Panc1 (cell line): ENCODE results near the gene TJP2. TPM values are rescaled to one million over a fixed set of nuclear protein-coding genes. Genes with fewer than 3 reads are reported as not detected.
"Not testable (repeated sequence)": the region's sequence is repeated elsewhere in the genome, so short reads cannot be mapped to it uniquely, and the experiment has no call there.

Experiments
- ATAC-seq: fragments of 200-7000 bp; cut with Tn5 transposase; 2 replicates; pipeline ENCODE4 v1.9.1; 2020; ENCODE audit warnings: mild to moderate bottlenecking, moderate library complexity
- BruUV-seq: library from RNA; stranded (reverse); fragments of 400-500 nt; replicated peaks from 2 replicates; lab custom pipeline; 2021; lab: Mats Ljungman, UMichigan
- CTCF ChIA-PET: fragments of 300-600 bp; sonication (Branson Sonifier 250); formaldehyde crosslinking; loops from one replicate; lab custom pipeline; 2022; ENCODE audit warnings: antibody characterized with exemption; lab: Charles Lee
- POLR2A ChIA-PET: fragments of 300-600 bp; sonication (Branson Sonifier 250); formaldehyde crosslinking; loops from one replicate; lab custom pipeline; 2022; ENCODE audit warnings: antibody characterized with exemption; lab: Charles Lee
- DNase-seq: peaks from one replicate; pipeline ENCODE4 v3.0.0-alpha.2; 2010; ENCODE audit warnings: low read depth, low spot score
- H3K27ac ChIP-seq: 2 replicates; pipeline ENCODE4 v1.5.1; 2011; ENCODE audit warnings: mild to moderate bottlenecking, low read length, inconsistent platforms
- H3K27me3 ChIP-seq: fragments of 200-500 bp; sonication (Bioruptor generic); 2 replicates; pipeline ENCODE4 v1.6.0; 2014; ENCODE audit warnings: low read length, inconsistent platforms; ENCODE audit not compliant: control insufficient read depth, insufficient read depth
- H3K36me3 ChIP-seq: fragments of 200-500 bp; sonication (Bioruptor generic); 2 replicates; pipeline ENCODE4 v1.5.1; 2014; ENCODE audit warnings: inconsistent platforms, mild to moderate bottlenecking, low read length, moderate library complexity; ENCODE audit not compliant: control insufficient read depth, insufficient read depth
- H3K4me1 ChIP-seq: 2 replicates; pipeline ENCODE4 v1.5.1; 2011; ENCODE audit warnings: inconsistent platforms, mild to moderate bottlenecking, low read length, moderate library complexity; ENCODE audit not compliant: control insufficient read depth, insufficient read depth
- H3K4me3 ChIP-seq, 2 experiments: 2 replicates each; pipeline ENCODE4 v1.5.1; 2011 to 2012; ENCODE audit warnings: low read depth in 2 of 2, low read length in 2 of 2, mild to moderate bottlenecking in 2 of 2, inconsistent platforms in 1 of 2, moderate library complexity in 1 of 2
- H3K9me3 ChIP-seq: fragments of 200-500 bp; sonication (Bioruptor generic); 2 replicates; pipeline ENCODE4 v1.5.1; 2014; ENCODE audit warnings: low read depth, mild to moderate bottlenecking, inconsistent platforms, low read length, moderate library complexity; ENCODE audit not compliant: control insufficient read depth, insufficient read depth
- SIN3A ChIP-seq: IDR thresholded peaks from 2 replicates; pipeline ENCODE4 v1.6.1; 2012; ENCODE audit warnings: low read depth, mild to moderate bottlenecking, low read length, moderate library complexity, borderline replicate concordance; ENCODE audit not compliant: insufficient read depth
- TCF7L2 ChIP-seq: IDR thresholded peaks from 2 replicates; pipeline ENCODE4 v1.6.1; 2011; ENCODE audit warnings: mild to moderate bottlenecking, low read depth, low read length, inconsistent platforms
- in situ Hi-C: cut with HindIII; loops from 2 replicates; pipeline ENCODE4 v1.10.0; 2016; ENCODE audit warnings: low sequenced_read_pairs, low pct_unique_long_range_greater_than_20kb
- intact Hi-C: fragments of 100-400 bp; cut with micrococcal nuclease; formaldehyde crosslinking; loops from one replicate; pipeline ENCODE4 v1.10.0; 2022; ENCODE audit not compliant: unreplicated experiment
- total RNA-seq: library from RNA; stranded (reverse); gene quantifications from one replicate; pipeline ENCODE4 v1.2.1, GENCODE V29; 2021; ENCODE audit not compliant: unreplicated experiment
- TF ChIP-seq, protein P1 (sequence below): fragments of 450-650 bp; IDR thresholded peaks from 2 replicates; pipeline ENCODE4 v1.5.1; 2017; ENCODE audit warnings: mild to moderate bottlenecking
- TF ChIP-seq, protein P2 (sequence below), 2 experiments: IDR thresholded peaks; 2 replicates each; pipeline ENCODE4 v1.6.1; 2011 to 2012; ENCODE audit warnings: low read depth in 2 of 2, control low read depth in 1 of 2, low read length in 1 of 2, mild to moderate bottlenecking in 1 of 2, moderate library complexity in 1 of 2; ENCODE audit not compliant: insufficient read depth in 1 of 2

Gene TJP2
- total RNA-seq, 1 experiment from 2014 or later: 40.2 TPM

DNA sequence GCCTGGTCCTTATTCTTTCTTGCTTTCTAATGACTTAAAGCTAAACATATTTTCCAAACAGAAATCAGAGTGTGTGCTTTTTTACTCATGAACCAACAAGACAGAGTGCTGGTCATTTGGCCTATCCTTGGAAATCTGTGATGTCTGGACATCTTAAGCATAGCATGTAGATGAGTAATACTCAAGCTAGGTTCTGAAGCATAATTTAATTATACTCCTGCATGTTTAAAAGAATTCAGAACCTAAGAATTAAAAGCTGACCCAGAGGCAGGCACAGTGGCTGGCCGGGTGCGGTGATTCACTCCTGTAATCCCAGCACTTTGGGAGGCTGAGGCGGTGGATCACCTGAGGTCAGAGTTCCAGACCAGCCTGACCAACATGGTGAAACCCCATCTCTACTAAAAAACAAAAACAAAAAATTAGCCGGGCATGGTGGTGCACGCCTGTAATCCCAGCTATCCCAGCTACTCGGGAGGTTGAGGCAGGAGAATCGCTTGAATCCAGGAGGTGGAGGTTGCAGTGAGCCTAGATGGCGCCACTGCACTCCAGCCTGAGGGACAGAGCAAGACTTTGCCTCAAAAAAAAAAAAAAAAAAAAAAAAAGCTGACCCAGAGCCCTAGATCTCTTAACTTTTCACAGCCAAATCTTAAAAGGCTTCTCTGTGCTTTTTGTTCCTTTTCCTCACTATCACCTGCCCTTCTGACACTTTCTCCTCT is 16.2 kb upstream of the TJP2 start:
- TF ChIP-seq, protein P1, sequence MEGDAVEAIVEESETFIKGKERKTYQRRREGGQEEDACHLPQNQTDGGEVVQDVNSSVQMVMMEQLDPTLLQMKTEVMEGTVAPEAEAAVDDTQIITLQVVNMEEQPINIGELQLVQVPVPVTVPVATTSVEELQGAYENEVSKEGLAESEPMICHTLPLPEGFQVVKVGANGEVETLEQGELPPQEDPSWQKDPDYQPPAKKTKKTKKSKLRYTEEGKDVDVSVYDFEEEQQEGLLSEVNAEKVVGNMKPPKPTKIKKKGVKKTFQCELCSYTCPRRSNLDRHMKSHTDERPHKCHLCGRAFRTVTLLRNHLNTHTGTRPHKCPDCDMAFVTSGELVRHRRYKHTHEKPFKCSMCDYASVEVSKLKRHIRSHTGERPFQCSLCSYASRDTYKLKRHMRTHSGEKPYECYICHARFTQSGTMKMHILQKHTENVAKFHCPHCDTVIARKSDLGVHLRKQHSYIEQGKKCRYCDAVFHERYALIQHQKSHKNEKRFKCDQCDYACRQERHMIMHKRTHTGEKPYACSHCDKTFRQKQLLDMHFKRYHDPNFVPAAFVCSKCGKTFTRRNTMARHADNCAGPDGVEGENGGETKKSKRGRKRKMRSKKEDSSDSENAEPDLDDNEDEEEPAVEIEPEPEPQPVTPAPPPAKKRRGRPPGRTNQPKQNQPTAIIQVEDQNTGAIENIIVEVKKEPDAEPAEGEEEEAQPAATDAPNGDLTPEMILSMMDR: peak; percentile 68
- TF ChIP-seq SIN3A: no peak
- no peak for TF ChIP-seq TCF7L2
- H3K27ac ChIP-seq: no peak overlapping the region
- no peaks in the 10 kb centered on the region for H3K9me3 ChIP-seq
- H3K4me3 ChIP-seq: no peak overlapping the region
- H3K27me3 ChIP-seq: no peaks in the 10 kb centered on the region
- in situ Hi-C loops: no loop called here
- ATAC-seq (no peak), DNase-seq (no peak)
- ChIA-PET POLR2A (interaction anchor here (0.6 kb wide), 1 partner anchor 15 kb away, joined by 3 read pairs; no protein-coding TSS in a partner anchor), CTCF (interaction anchor here (0.6 to 1.0 kb wide), 3 partner anchors 18 to 246 kb away, joined by 3 to 5 read pairs (median 4); no protein-coding TSS in a partner anchor)
- H3K36me3 ChIP-seq: no peaks in the 10 kb centered on the region
- BruUV-seq: no TSS peak
- intact Hi-C loops: no loop called here
- no peaks in the 10 kb centered on the region for H3K4me1 ChIP-seq

DNA sequence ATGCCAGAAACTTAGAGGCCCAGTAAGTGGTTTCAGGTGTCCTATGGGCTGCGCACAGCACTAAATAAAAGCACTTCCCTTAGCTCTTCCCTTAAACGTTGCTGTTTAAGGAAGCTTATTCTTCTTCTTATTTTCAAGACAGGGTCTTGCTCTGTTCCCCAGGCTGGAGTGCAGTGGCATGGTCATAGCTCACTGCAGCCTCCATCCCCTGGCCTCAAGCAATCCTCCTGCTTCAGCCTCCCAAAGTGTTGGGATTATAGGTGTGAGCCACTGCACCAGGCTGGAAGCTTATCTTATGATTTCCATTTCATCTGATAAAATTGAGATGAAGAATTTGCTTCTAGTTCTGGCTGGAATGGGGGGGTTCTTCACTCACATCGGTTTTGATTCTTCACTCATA is 15.6 kb upstream of the TJP2 start:
- Histone ChIP-seq H3K4me3 (no peak overlapping the region), H3K27ac (no peak overlapping the region), H3K9me3 (no peaks in the 10 kb centered on the region), H3K27me3 (no peaks in the 10 kb centered on the region), H3K4me1 (no peaks in the 10 kb centered on the region), H3K36me3 (no peaks in the 10 kb centered on the region)
- no TSS peak for BruUV-seq
- in situ Hi-C loops: no loop called here
- intact Hi-C loops: no loop called here
- TF ChIP-seq TCF7L2 (no peak), SIN3A (no peak)
- TF ChIP-seq, protein P2, sequence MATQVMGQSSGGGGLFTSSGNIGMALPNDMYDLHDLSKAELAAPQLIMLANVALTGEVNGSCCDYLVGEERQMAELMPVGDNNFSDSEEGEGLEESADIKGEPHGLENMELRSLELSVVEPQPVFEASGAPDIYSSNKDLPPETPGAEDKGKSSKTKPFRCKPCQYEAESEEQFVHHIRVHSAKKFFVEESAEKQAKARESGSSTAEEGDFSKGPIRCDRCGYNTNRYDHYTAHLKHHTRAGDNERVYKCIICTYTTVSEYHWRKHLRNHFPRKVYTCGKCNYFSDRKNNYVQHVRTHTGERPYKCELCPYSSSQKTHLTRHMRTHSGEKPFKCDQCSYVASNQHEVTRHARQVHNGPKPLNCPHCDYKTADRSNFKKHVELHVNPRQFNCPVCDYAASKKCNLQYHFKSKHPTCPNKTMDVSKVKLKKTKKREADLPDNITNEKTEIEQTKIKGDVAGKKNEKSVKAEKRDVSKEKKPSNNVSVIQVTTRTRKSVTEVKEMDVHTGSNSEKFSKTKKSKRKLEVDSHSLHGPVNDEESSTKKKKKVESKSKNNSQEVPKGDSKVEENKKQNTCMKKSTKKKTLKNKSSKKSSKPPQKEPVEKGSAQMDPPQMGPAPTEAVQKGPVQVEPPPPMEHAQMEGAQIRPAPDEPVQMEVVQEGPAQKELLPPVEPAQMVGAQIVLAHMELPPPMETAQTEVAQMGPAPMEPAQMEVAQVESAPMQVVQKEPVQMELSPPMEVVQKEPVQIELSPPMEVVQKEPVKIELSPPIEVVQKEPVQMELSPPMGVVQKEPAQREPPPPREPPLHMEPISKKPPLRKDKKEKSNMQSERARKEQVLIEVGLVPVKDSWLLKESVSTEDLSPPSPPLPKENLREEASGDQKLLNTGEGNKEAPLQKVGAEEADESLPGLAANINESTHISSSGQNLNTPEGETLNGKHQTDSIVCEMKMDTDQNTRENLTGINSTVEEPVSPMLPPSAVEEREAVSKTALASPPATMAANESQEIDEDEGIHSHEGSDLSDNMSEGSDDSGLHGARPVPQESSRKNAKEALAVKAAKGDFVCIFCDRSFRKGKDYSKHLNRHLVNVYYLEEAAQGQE (IDR thresholded peaks at IDR 0.05; ENCODE audit: insufficient read depth in 1 of 2, low read depth in 2 of 2, low read length in 1 of 2): no peak
- ChIA-PET CTCF (interaction anchor here (0.6 to 1.0 kb wide), 3 partner anchors 19 to 247 kb away, joined by 3 to 5 read pairs (median 4); no protein-coding TSS in a partner anchor), POLR2A (interaction anchor here (0.6 kb wide), 1 partner anchor 15 kb away, joined by 3 read pairs; no protein-coding TSS in a partner anchor)
- DNase-seq (no peak), ATAC-seq (no peak)

DNA sequence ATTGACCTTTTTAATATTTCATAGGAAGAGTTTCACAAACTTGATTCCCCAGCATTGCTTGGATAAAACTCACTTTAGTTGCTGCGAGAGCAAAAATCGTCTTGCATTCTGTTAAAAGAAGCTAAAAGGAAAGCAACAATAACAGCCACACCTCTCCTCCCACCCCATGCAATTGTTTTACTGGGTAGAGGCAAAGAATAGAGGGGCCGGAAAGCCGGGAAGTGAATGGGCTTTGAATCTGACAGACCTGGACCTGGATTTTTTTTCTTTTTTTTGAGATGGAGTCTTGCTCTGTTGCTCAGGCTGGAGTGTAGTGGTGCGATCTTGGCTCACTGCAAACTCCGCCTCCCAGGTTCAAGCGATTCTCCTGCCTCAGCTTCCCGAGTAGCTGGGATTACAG is 9.5 kb upstream of the TJP2 start:
- H3K27me3 ChIP-seq, H3K9me3 ChIP-seq, CTCF ChIA-PET, POLR2A ChIA-PET, ATAC-seq, intact Hi-C loops, H3K4me1 ChIP-seq, H3K36me3 ChIP-seq, H3K4me3 ChIP-seq, H3K27ac ChIP-seq, DNase-seq, in situ Hi-C loops, BruUV-seq: not testable (repeated sequence)
